H1 (cell line): ENCODE data around the gene CMTM5. TPM values are rescaled to one million over a fixed set of nuclear protein-coding genes. Genes with fewer than 3 reads are reported as not detected.

Experiments
- ATF2 ChIP-seq: IDR thresholded peaks from 2 replicates; pipeline ENCODE4 v1.6.1; 2012; ENCODE audit warnings: low read length, inconsistent platforms
- BACH1 ChIP-seq: IDR thresholded peaks from 2 replicates; pipeline ENCODE4 v1.6.1; 2012; ENCODE audit warnings: low read length, improper control_type of control experiment
- GTF2F1 ChIP-seq: IDR thresholded peaks from 2 replicates; pipeline ENCODE4 v1.6.1; 2012; ENCODE audit warnings: low read depth, low read length, improper control_type of control experiment, borderline replicate concordance
- TAF7 ChIP-seq: optimal IDR thresholded peaks from 2 replicates; pipeline ENCODE3; 2011; ENCODE audit warnings: low read depth, mild to moderate bottlenecking, inconsistent platforms, low read length, moderate library complexity, borderline replicate concordance
- USF2 ChIP-seq: IDR thresholded peaks from 2 replicates; pipeline ENCODE4 v1.6.1; 2011; ENCODE audit warnings: low read length, improper control_type of control experiment
- polyA plus RNA-seq, 7 experiments: library from polyadenylated mRNA; depleted of rRNA in 3 of 7; stranded (reverse) in 5 of 7; unstranded in 2 of 7; fragments of >200 nt in 5 of 7; fragments of 200-250 nt in 2 of 7; gene quantifications; 1 replicate in 5 of 7; 2 replicates in 1 of 7; 4 replicates in 1 of 7; pipeline versions ENCODE4 v1.2.1 to v1.2.3, GENCODE V29; 2011 to 2013; ENCODE audit warnings: missing spikeins in 2 of 7, mixed read lengths in 2 of 7
- total RNA-seq: library from RNA; stranded (reverse); fragmentation: NEBNext Ultra II Directional; extraction: Animal tissue kit (Norgen Biotek cat#: 25700); gene quantifications from 2 replicates; pipeline ENCODE4 v1.2.1, GENCODE V29; 2021

CMTM5 gene
- total and polyA plus RNA-seq, 2 of the 8 experiments (the other 6 are each of a cell fraction or from before 2014, with no cell fraction given) = 2.1 TPM; not detected in 1

GRCh38 chr14:23370221-23370620 is 6.6 kb upstream of the CMTM5 start (continued):
- TF ChIP-seq USF2 (no peak), BACH1 (no peak), TAF7 (no peak), ATF2 (no peak), GTF2F1 (no peak)
